IMR-90 (cell line): Measurements from ENCODE around the gene NCOA3. TPM values are rescaled to one million over a fixed set of nuclear protein-coding genes. Genes with fewer than 3 reads are reported as not detected.

Source experiments
- ATAC-seq: fragments of 200-7000 bp; cut with Tn5 transposase; 2 replicates; pipeline ENCODE4 v1.9.1; 2020; ENCODE audit warnings: low read depth, mild to moderate bottlenecking, moderate library complexity
- BruUV-seq: library from RNA; stranded (reverse); fragments of 400-500 nt; replicated peaks from 2 replicates; lab custom pipeline; 2021; lab: Mats Ljungman, UMichigan
- CTCF ChIA-PET: fragments of 300-600 bp; formaldehyde crosslinking; extraction: SDS; loops from one replicate; lab custom pipeline; 2021; ENCODE audit warnings: antibody characterized with exemption; lab: Yijun Ruan, JAX
- POLR2A ChIA-PET: fragments of 300-600 bp; sonication (Branson Sonifier 250); formaldehyde crosslinking; loops from one replicate; lab custom pipeline; 2022; ENCODE audit warnings: antibody characterized with exemption; ENCODE audit not compliant: unreplicated experiment; lab: Charles Lee
- DNase-seq: peaks from one replicate; pipeline ENCODE4 v3.0.0; 2013
- H2AFZ ChIP-seq: replicated peaks from 2 replicates; pipeline ENCODE3; 2013; ENCODE audit warnings: low read length, mild to moderate bottlenecking; ENCODE audit not compliant: poor library complexity
- H2AK5ac ChIP-seq: 2 replicates; pipeline ENCODE4 v1.6.1; 2013; ENCODE audit warnings: low read depth, low read length, inconsistent platforms
- H2AK9ac ChIP-seq: replicated peaks from 2 replicates; pipeline ENCODE3; 2013; ENCODE audit warnings: mild to moderate bottlenecking, low read depth, low read length, moderate library complexity; ENCODE audit not compliant: poor library complexity
- H2BK120ac ChIP-seq: 2 replicates; pipeline ENCODE4 v1.6.1; 2013; ENCODE audit warnings: low read depth, low read length, inconsistent platforms
- H2BK15ac ChIP-seq: 3 replicates; pipeline ENCODE4 v1.6.1; 2013; ENCODE audit warnings: low read depth, low read length, inconsistent platforms
- H2BK20ac ChIP-seq: 2 replicates; pipeline ENCODE4 v1.6.1; 2013; ENCODE audit warnings: low read depth, mild to moderate bottlenecking, inconsistent platforms, low read length, moderate library complexity
- H2BK5ac ChIP-seq: 2 replicates; pipeline ENCODE4 v1.6.1; 2013; ENCODE audit warnings: mild to moderate bottlenecking, low read depth, low read length, inconsistent platforms; ENCODE audit not compliant: poor library complexity, severe bottlenecking
- H3K14ac ChIP-seq: replicated peaks from 2 replicates; pipeline ENCODE4 v1.6.1; 2013; ENCODE audit warnings: low read depth, low read length, inconsistent platforms
- H3K18ac ChIP-seq: 2 replicates; pipeline ENCODE4 v1.6.1; 2013; ENCODE audit warnings: low read depth, low read length, control low read depth
- H3K23ac ChIP-seq: 2 replicates; pipeline ENCODE4 v1.6.1; 2013; ENCODE audit warnings: low read depth, low read length, inconsistent platforms
- H3K27ac ChIP-seq: 2 replicates; pipeline ENCODE4 v1.5.1; 2013; ENCODE audit warnings: mild to moderate bottlenecking, control low read depth, low read length; ENCODE audit not compliant: insufficient read depth
- H3K27me3 ChIP-seq: 2 replicates; pipeline ENCODE4 v1.6.1; 2013; ENCODE audit warnings: low read length; ENCODE audit not compliant: control insufficient read depth, insufficient read depth
- H3K36me3 ChIP-seq: 2 replicates; pipeline ENCODE4 v1.6.1; 2013; ENCODE audit warnings: low read length, mixed read lengths; ENCODE audit not compliant: control insufficient read depth, insufficient read depth
- H3K4ac ChIP-seq: 2 replicates; pipeline ENCODE4 v1.6.1; 2013; ENCODE audit warnings: low read depth, low read length, inconsistent platforms
- H3K4me1 ChIP-seq: 2 replicates; pipeline ENCODE4 v1.6.1; 2013; ENCODE audit warnings: low read length, mixed read lengths; ENCODE audit not compliant: control insufficient read depth, insufficient read depth
- H3K4me2 ChIP-seq: 2 replicates; pipeline ENCODE4 v1.6.1; 2013; ENCODE audit warnings: low read depth, mild to moderate bottlenecking, control low read depth, low read length, moderate library complexity
- H3K4me3 ChIP-seq: 2 replicates; pipeline ENCODE4 v1.5.1; 2013; ENCODE audit warnings: low read depth, mild to moderate bottlenecking, control low read depth, low read length, moderate library complexity; ENCODE audit not compliant: insufficient read depth
- H3K56ac ChIP-seq: 2 replicates; pipeline ENCODE4 v1.6.1; 2013; ENCODE audit warnings: low read length, inconsistent platforms; ENCODE audit not compliant: insufficient read depth; ENCODE audit errors: extremely low read depth
- H3K79me1 ChIP-seq, 2 experiments: 2 replicates each; pipeline ENCODE4 v1.6.1; 2013; ENCODE audit warnings: low read length in 2 of 2, inconsistent platforms in 1 of 2, low read depth in 1 of 2
- H3K9ac ChIP-seq: 2 replicates; pipeline ENCODE4 v1.6.1; 2013; ENCODE audit warnings: low read depth, low read length, control low read depth
- H3K9me1 ChIP-seq: 2 replicates; pipeline ENCODE4 v1.6.1; 2013; ENCODE audit warnings: low read length, inconsistent platforms; ENCODE audit not compliant: insufficient read depth
- H3K9me3 ChIP-seq: 2 replicates; pipeline ENCODE4 v1.6.1; 2013; ENCODE audit warnings: low read length; ENCODE audit not compliant: control insufficient read depth, insufficient read depth
- H4K20me1 ChIP-seq: 2 replicates; pipeline ENCODE4 v1.6.1; 2013; ENCODE audit warnings: low read length, inconsistent platforms; ENCODE audit not compliant: insufficient read depth
- H4K5ac ChIP-seq: 2 replicates; pipeline ENCODE4 v1.6.1; 2013; ENCODE audit warnings: mild to moderate bottlenecking, low read depth, low read length, control low read depth
- H4K8ac ChIP-seq, 2 experiments: 2 replicates each; pipeline ENCODE4 v1.6.1; 2013; ENCODE audit warnings: low read depth in 2 of 2, low read length in 2 of 2, control low read depth in 1 of 2, inconsistent platforms in 1 of 2
- H4K91ac ChIP-seq: 2 replicates; pipeline ENCODE4 v1.6.1; 2013; ENCODE audit warnings: low read depth, low read length, inconsistent platforms; ENCODE audit not compliant: insufficient read depth
- RCOR1 ChIP-seq: IDR thresholded peaks from 2 replicates; pipeline ENCODE4 v1.6.1; 2012; ENCODE audit warnings: mild to moderate bottlenecking, low read length, improper control_type of control experiment; ENCODE audit not compliant: insufficient replicate concordance
- USF2 ChIP-seq: fragments of 150-350 bp; IDR thresholded peaks from 2 replicates; pipeline ENCODE4 v1.6.1; 2017; ENCODE audit warnings: mild to moderate bottlenecking, antibody characterized with exemption, low read length, low read depth
- WGBS, 2 experiments: methylation state at CpG; one replicate each; pipeline versions ENCODE4 v1.1.5 to v1.1.7; 2013; ENCODE audit warnings: missing lambda C conversion rate in 2 of 2; ENCODE audit not compliant: insufficient read length in 1 of 2; ENCODE audit errors: extremely low coverage in 2 of 2; 5-methylcytosine and 5-hydroxymethylcytosine counted together
- dilution Hi-C: fragments of 300-500 bp; cut with HindIII; formaldehyde crosslinking; loops from one replicate; pipeline ENCODE4 v1.14.3; 2018; ENCODE audit warnings: low sequenced_read_pairs; ENCODE audit not compliant: unreplicated experiment
- in situ Hi-C: fragments of 300-500 bp; cut with MboI; formaldehyde crosslinking; loops from 3 replicates; pipeline ENCODE4 v1.14.3; 2019; ENCODE audit warnings: low sequenced_read_pairs, inconsistent platforms, mixed read lengths
- intact Hi-C: fragments of 100-400 bp; cut with micrococcal nuclease; formaldehyde crosslinking; loops from 2 replicates; pipeline ENCODE4 v1.10.0; 2022
- polyA plus RNA-seq, 3 experiments: library from polyadenylated mRNA; depleted of rRNA; stranded (reverse); fragments of >200 nt; gene quantifications; 2 replicates each; pipeline ENCODE4 v1.2.3, GENCODE V29; 2012; ENCODE audit warnings: low replicate concordance in 1 of 3
- total RNA-seq: library from RNA; depleted of rRNA; stranded (reverse); fragments of >200 nt; gene quantifications from 2 replicates; pipeline ENCODE4 v1.2.3, GENCODE V29; 2012

Gene NCOA3
- total and polyA plus RNA-seq, 2 of the 4 experiments (the other 2 are of a cell fraction) = 8.8 to 29.0 TPM

- intact Hi-C loops = no loop called here
- Histone ChIP-seq H4K5ac (no peak overlapping the region), H2AFZ (no peak overlapping the region), H3K23ac (no peak overlapping the region), H3K56ac (no peak overlapping the region), H3K36me3 (no peaks in the 10 kb centered on the region), H4K20me1 (no peaks in the 10 kb centered on the region), H2BK120ac (no peak overlapping the region), H3K4ac (no peak overlapping the region), H2BK5ac (no peak overlapping the region), H3K9ac (no peak overlapping the region), H2AK9ac (no peak overlapping the region), H3K14ac (no peak overlapping the region), H3K4me1 (peaks cover 3% of the 10 kb centered on the region; the same call in 1 of the 2 replicates), H3K18ac (no peak overlapping the region), H3K4me3 (no peak overlapping the region), H4K91ac (no peak overlapping the region), H4K8ac (no peak overlapping the region), H2AK5ac (no peak overlapping the region), H3K27ac (no peak overlapping the region), H3K9me1 (no peaks in the 10 kb centered on the region; the same call in 1 of the 2 replicates), H2BK20ac (no peak overlapping the region), H3K79me1 (no peaks in the 10 kb centered on the region), H3K27me3 (peaks cover 4% of the 10 kb centered on the region; the same call in 1 of the 2 replicates), H3K9me3 (no peaks in the 10 kb centered on the region), H3K4me2 (no peak overlapping the region), H2BK15ac (no peak overlapping the region)
- dilution Hi-C loops = no loop called here
- BruUV-seq = no TSS peak
- TF ChIP-seq USF2 (peak; percentile 13; the same call in 1 of the 2 replicates), RCOR1 (no peak)
- ChIA-PET POLR2A (no interaction called here), CTCF (no interaction called here)
- peak; percentile 27 for ATAC-seq
- in situ Hi-C loops = loop anchor here (10.0 kb wide), 1 partner anchor 613 kb away; no protein-coding TSS in a partner anchor
- 42% methylated on average over 11 of the region's 22 CpGs; no CpG with 5 or more reads in 1 of the 2 experiments for WGBS, 2 experiments
- DNase-seq = no peak
Observed at GRCh38 chr20:47682028-47682783, 180.5 kb downstream of the NCOA3 start.
